ENCODE results near the gene WNT7B. TPM values are rescaled to one million over a fixed set of nuclear protein-coding genes. Genes with fewer than 3 reads are reported as not detected.

WNT7B gene
- polyA plus RNA-seq, 12 donors, result 0.04 to 15.2 (median 0.19) TPM; not detected in 3

GRCh38 chr22:45929649-45930048 lies 47.3 kb downstream of the WNT7B start:
- no peak for DNase-seq

GRCh38 chr22:45928726-45929368 lies 48.1 kb downstream of the WNT7B start:
- no peak for DNase-seq

- DNase-seq, result no peak
Measured at GRCh38 chr22:45927059-45927458, 49.9 kb downstream of the WNT7B start.

GRCh38 chr22:45926433-45926832 lies 50.5 kb downstream of the WNT7B start:
- no peak for DNase-seq

GRCh38 chr22:45925811-45926351 lies 51.1 kb downstream of the WNT7B start:
- DNase-seq, result no peak

GRCh38 chr22:45923835-45924234 lies 53.1 kb downstream of the WNT7B start:
- no peak for DNase-seq

GRCh38 chr22:45923212-45923611 lies 53.8 kb downstream of the WNT7B start:
- no peak for DNase-seq

GRCh38 chr22:45922661-45923060 lies 54.3 kb downstream of the WNT7B start:
- DNase-seq, result no peak

- DNase-seq, result no peak
Measured at GRCh38 chr22:45922256-45922655, 54.7 kb downstream of the WNT7B start.

- no peak for DNase-seq
Measured at GRCh38 chr22:45919504-45920286, 57.3 kb downstream of the WNT7B start.

GRCh38 chr22:45918459-45919370 lies 58.2 kb downstream of the WNT7B start:
- DNase-seq, result no peak

GRCh38 chr22:45917700-45918458 lies 59.1 kb downstream of the WNT7B start:
- no peak for DNase-seq

GRCh38 chr22:45917146-45917545 lies 59.8 kb downstream of the WNT7B start:
- DNase-seq, result no peak

- no peak for DNase-seq
Measured at GRCh38 chr22:45916515-45916914, 60.4 kb downstream of the WNT7B start.

GRCh38 chr22:45915841-45916240 lies 61.1 kb downstream of the WNT7B start:
- no peak for DNase-seq

GRCh38 chr22:45915151-45915550 lies 61.8 kb downstream of the WNT7B start:
- DNase-seq, result no peak

- DNase-seq, result no peak
Measured at GRCh38 chr22:45914309-45914708, 62.7 kb downstream of the WNT7B start.

- DNase-seq, result no peak
Measured at GRCh38 chr22:45912910-45913309, 64.1 kb downstream of the WNT7B start.

GRCh38 chr22:45911601-45912271 lies 65.2 kb downstream of the WNT7B start:
- no peak for DNase-seq

GRCh38 chr22:45910928-45911467 lies 66.0 kb downstream of the WNT7B start:
- DNase-seq, result no peak

Data from muscle of arm (tissue), 12 donors.